ENCODE data around the gene ECHDC1. TPM values are rescaled to one million over a fixed set of nuclear protein-coding genes. Genes with fewer than 3 reads are reported as not detected.

ECHDC1 gene
- total RNA-seq, 1 experiment from 2014 or later, result 102 TPM

DNA sequence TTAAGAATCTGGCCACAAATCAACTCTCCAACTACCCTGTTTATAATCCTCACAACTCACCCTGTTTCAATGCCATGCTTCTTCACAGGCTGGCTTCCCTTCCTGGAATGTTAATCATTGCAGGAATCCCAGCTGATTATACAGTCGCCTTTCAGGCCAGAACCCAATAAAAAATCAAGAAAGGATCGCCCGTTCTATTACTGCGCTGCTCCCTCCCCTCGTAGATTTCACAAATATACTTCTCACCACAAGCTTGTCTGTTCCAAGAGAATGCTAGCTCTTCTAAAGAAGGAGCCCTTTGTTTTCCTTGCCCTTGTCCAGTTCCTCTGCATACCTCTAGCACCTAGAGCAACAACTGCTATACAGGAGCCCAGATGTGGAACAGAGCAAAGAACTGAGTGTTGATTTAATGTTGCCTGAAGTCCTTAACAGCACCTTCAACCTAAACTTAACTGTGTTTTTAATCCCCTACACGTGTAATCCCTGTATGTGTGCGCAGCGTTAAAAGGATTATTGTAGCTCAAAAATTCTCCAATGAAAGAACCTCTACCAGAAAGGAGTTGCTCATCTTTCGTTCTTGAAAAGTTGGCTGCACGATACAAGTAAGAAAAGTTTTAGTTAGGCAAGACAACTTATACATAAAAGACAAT, 988 bp downstream of the ECHDC1 start:
- CTCF ChIA-PET, result no interaction called here
- peak overlapping the region; percentile 97 for H3K27ac ChIP-seq (ENCODE audit: low read depth, low read length, poor library complexity, severe bottlenecking)

DNA sequence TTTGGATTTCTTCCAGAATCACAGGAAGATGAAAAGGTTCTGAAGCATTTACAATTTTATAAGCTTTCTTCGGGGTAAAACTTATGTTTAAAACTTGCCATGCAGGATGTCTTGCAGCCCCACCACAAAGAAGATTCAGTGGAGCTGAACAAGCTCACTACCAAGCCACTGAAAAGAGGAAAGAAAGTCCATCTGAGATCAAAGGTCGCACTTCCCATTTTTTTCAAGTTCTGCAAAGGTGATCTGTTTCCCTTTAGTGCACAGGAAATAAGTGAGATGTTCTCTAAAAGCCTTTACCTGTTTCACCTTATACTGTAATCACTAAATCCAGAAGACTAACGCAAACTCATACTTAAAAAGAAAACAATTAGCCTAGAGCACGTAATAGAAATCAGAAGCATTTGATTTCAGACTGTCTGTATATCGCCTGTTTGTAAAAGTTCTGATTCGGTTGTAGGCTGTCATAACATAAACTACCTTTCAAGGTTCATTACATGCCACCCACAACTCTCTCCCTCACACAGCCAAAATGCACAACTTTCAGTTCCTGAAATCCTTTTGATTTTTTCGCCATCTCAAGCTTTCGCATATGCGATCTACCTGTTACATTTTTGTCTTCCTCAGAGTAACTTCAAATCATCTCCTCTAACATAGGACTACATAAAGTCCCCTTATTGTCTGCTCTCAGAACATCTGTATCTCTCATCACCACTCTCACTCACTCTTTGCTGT, 1.8 kb downstream of the ECHDC1 start:
- peaks cover 26% of the 10 kb centered on the region for H3K4me1 ChIP-seq (ENCODE audit: insufficient read depth, low read length, poor library complexity, severe bottlenecking)
- TF ChIP-seq, protein P1, sequence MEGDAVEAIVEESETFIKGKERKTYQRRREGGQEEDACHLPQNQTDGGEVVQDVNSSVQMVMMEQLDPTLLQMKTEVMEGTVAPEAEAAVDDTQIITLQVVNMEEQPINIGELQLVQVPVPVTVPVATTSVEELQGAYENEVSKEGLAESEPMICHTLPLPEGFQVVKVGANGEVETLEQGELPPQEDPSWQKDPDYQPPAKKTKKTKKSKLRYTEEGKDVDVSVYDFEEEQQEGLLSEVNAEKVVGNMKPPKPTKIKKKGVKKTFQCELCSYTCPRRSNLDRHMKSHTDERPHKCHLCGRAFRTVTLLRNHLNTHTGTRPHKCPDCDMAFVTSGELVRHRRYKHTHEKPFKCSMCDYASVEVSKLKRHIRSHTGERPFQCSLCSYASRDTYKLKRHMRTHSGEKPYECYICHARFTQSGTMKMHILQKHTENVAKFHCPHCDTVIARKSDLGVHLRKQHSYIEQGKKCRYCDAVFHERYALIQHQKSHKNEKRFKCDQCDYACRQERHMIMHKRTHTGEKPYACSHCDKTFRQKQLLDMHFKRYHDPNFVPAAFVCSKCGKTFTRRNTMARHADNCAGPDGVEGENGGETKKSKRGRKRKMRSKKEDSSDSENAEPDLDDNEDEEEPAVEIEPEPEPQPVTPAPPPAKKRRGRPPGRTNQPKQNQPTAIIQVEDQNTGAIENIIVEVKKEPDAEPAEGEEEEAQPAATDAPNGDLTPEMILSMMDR (conservative IDR thresholded peaks at IDR 0.05; ENCODE audit: low read depth, low read length), result no peak
- TF ChIP-seq EZH2 (IDR thresholded peaks at IDR 0.05; ENCODE audit: borderline replicate concordance, low read depth, low read length, poor library complexity, severe bottlenecking), result no peak
- H3K27me3 ChIP-seq (replicated peaks; ENCODE audit: insufficient read depth, low read depth, low read length, poor library complexity), result no peaks in the 10 kb centered on the region
- H3K36me3 ChIP-seq (ENCODE audit: insufficient read depth, low read length, poor library complexity, severe bottlenecking), result no peaks in the 10 kb centered on the region
- intact Hi-C loops (cut with micrococcal nuclease; ENCODE audit: unreplicated experiment), result loop anchor here (2.0 kb wide), 1 partner anchor 175 kb away; no protein-coding TSS in a partner anchor
- peak overlapping the region; percentile 97 for H3K27ac ChIP-seq (ENCODE audit: low read depth, low read length, poor library complexity, severe bottlenecking)
- BruUV-seq (replicated peaks), result no TSS peak
- ChIA-PET POLR2A (ENCODE audit: low non-redundant PET) (no interaction called here), CTCF (no interaction called here)
- no peak for DNase-seq (ENCODE audit: low spot score)
- no peaks in the 10 kb centered on the region for H3K9me3 ChIP-seq (ENCODE audit: low read depth, low read length, poor library complexity, severe bottlenecking)
- peak overlapping the region; percentile 86 for H3K4me3 ChIP-seq (ENCODE audit: low read depth, low read length, poor library complexity, severe bottlenecking)

More for the DNA sequence above, 988 bp downstream of the ECHDC1 start:
- H3K36me3 ChIP-seq (ENCODE audit: insufficient read depth, low read length, poor library complexity, severe bottlenecking), result no peaks in the 10 kb centered on the region
- TF ChIP-seq EZH2 (IDR thresholded peaks at IDR 0.05; ENCODE audit: borderline replicate concordance, low read depth, low read length, poor library complexity, severe bottlenecking), result no peak
- TF ChIP-seq, protein P1 (conservative IDR thresholded peaks at IDR 0.05; ENCODE audit: low read depth, low read length), result no peak
- POLR2A ChIA-PET (ENCODE audit: low non-redundant PET), result no interaction called here
- no peaks in the 10 kb centered on the region for H3K27me3 ChIP-seq (replicated peaks; ENCODE audit: insufficient read depth, low read depth, low read length, poor library complexity)
- DNase-seq (ENCODE audit: low spot score), result peak; percentile 56
- no peaks in the 10 kb centered on the region for H3K9me3 ChIP-seq (ENCODE audit: low read depth, low read length, poor library complexity, severe bottlenecking)
- BruUV-seq (replicated peaks), result TSS peak; percentile 50
- intact Hi-C loops (cut with micrococcal nuclease; ENCODE audit: unreplicated experiment), result loop anchor here (2.0 kb wide), 1 partner anchor 174 kb away; no protein-coding TSS in a partner anchor
- peaks cover 26% of the 10 kb centered on the region for H3K4me1 ChIP-seq (ENCODE audit: insufficient read depth, low read length, poor library complexity, severe bottlenecking)
- H3K4me3 ChIP-seq (ENCODE audit: low read depth, low read length, poor library complexity, severe bottlenecking), result peak overlapping the region; percentile 86

DNA sequence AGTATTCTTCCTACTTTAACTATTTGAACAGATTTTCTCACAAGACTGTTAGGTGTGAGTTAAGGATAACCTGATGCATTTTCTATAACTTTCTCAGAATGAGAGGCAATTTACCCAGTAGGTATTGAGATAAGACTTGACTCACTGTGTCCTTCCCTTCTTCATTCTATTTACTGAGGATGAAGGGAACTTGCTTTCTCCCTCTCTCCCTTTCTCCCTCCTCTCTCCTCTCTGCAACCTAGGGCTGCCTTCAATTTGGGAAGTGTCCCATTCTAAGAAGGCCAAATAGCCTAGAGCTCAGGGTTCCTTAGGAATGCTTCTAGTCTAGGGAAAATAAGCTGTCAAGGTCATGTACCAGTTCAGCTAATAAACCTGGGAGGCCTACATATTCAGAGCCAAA, 3.2 kb downstream of the ECHDC1 start:
- H3K9me3 ChIP-seq (ENCODE audit: low read depth, low read length, poor library complexity, severe bottlenecking), result no peaks in the 10 kb centered on the region
- no peak for TF ChIP-seq EZH2 (IDR thresholded peaks at IDR 0.05; ENCODE audit: borderline replicate concordance, low read depth, low read length, poor library complexity, severe bottlenecking)
- TF ChIP-seq, protein P1 (conservative IDR thresholded peaks at IDR 0.05; ENCODE audit: low read depth, low read length), result no peak
- ChIA-PET CTCF (no interaction called here), POLR2A (ENCODE audit: low non-redundant PET) (no interaction called here)
- BruUV-seq (replicated peaks), result no TSS peak
- H3K4me3 ChIP-seq (ENCODE audit: low read depth, low read length, poor library complexity, severe bottlenecking), result no peak overlapping the region
- H3K27ac ChIP-seq (ENCODE audit: low read depth, low read length, poor library complexity, severe bottlenecking), result no peak overlapping the region
- H3K4me1 ChIP-seq (ENCODE audit: insufficient read depth, low read length, poor library complexity, severe bottlenecking), result peaks cover 26% of the 10 kb centered on the region
- DNase-seq (ENCODE audit: low spot score), result no peak
- intact Hi-C loops (cut with micrococcal nuclease; ENCODE audit: unreplicated experiment), result no loop called here
- no peaks in the 10 kb centered on the region for H3K27me3 ChIP-seq (replicated peaks; ENCODE audit: insufficient read depth, low read depth, low read length, poor library complexity)
- H3K36me3 ChIP-seq (ENCODE audit: insufficient read depth, low read length, poor library complexity, severe bottlenecking), result no peaks in the 10 kb centered on the region
